GM21423 (cell line): ENCODE measurements around the gene RACGAP1.
"Not testable (repeated sequence)": the region's sequence is repeated elsewhere in the genome, so short reads cannot be mapped to it uniquely, and the experiment has no call there.

Source experiments
- ATAC-seq: cut with Tn5 transposase; IDR thresholded peaks from one replicate; pipeline ENCODE4 v1.9.1; 2021; ENCODE audit warnings: mild to moderate bottlenecking, moderate library complexity; ENCODE audit not compliant: unreplicated experiment

Gene RACGAP1

GRCh38 chr12:50038336-50038735 is 13.0 kb upstream of the RACGAP1 start:
- no peak for ATAC-seq

DNA sequence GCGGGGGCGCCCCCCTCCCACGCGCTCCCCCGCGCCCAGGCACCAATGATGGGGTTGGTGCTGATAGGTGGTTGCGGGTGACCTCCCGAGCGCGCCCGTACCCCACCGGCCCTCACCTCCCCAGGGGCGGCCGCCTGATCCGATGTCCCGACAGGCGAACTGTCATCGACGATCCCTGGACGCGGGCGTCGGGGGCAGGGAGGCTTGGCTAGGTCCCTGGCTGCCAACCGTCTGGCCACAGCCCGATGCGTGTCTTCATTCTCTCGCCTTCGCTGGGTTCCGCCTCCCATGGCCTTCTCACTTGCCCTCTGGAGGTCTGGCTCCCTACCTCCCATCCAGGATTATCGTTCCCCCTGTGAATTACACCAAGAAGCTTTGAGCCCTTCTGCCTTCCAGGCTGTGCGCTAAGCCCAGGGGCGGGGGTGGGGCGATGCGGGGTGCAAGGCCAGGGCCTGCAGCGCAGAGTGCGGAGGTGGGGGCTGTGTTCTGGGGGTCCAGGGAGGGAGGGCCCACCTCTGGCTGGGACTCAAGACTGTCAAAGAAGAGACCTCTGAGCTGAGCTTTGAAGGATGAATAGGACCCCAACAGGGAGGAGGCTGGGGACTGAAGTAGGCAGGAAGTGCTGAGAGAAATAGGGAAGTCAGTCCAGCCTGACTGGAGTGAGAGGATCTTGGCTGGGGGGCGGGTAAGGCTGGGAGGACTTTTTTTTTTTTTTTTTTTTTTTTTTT is 7.7 kb upstream of the RACGAP1 start:
- ATAC-seq: no peak

DNA sequence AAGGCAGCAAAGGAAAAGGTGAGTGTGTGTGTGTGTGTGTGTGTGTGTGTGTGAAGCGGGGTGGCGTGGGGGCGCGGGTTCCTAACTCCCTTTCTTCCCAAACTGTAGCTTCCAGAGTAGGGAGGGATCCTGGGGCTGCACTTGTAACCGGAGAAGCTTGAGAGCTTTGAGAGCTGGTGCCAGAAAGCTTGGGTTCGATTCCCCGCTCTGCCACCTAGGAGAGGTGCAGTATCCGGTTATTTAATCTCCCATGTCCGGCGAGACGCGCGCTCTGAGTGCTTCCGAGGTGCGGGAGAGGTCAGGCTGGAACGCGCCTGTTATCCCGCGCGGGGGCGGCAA is 7.2 kb upstream of the RACGAP1 start:
- no peak for ATAC-seq

DNA sequence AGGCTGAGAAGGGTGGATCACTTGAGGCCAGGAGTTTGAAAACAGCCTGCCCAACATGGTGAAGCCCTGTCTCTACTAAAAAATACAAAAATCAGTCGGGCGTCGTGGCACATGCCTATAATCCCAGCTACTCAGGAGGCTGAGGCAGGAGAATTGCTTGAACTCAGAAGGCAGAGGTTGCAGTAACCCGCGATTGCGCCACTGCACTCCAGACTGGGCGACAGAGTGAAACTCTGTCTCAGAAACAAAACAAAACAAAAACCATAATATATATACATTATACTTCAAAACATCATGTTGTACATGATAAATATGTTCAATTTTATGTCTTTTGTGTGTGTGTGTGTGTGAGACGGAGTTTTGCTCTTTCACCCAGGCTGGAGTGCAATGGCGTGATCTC is 5.2 kb upstream of the RACGAP1 start:
- ATAC-seq: not testable (repeated sequence)

- no peak for ATAC-seq
These were observed 1.4 kb upstream of the RACGAP1 start for GRCh38 chr12:50026691-50027090.

GRCh38 chr12:50024805-50025186 is 498 bp downstream of the RACGAP1 start:
- peak; percentile 10 for ATAC-seq

GRCh38 chr12:50024227-50024626 is 1.1 kb downstream of the RACGAP1 start:
- no peak for ATAC-seq

- ATAC-seq: no peak
These were observed 2.4 kb downstream of the RACGAP1 start for GRCh38 chr12:50022903-50023302.

DNA sequence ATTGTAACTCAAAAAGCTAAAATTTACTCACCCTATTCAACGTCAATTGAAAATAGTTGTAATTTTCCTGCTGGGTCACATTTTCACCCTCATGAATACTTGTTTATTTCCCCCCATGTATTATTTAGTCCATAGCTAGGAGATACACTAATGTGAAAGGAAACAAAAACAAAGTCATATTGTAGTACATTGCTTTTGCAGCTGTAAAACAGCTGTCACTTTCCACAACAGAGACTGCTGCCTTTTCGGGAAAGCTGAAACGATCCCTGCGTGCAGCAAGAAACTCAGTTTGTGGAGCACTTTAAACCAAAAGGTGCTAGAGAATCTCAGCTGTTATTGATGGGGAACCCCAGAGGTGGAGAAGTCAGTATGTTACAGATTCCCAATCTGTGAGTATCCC is 4.3 kb downstream of the RACGAP1 start:
- ATAC-seq: no peak

DNA sequence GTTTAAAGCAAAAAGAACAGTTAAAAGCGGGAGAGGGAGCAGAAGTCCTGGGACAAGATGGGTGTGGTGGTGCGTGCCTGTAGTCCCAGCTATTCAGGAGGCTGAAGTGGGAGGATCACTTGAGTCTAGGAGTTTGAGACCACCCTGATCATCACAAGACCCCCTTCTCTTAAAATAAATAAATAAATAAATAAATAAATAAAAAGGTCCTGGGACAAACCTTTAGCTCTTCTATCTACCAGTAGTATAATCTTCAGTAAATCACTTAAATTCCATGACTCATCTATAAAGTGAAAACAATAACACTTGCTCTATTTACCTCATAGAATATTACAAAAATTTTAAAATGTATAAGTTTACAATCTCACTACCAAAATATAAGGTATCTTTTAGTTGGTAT is 5.8 kb downstream of the RACGAP1 start:
- ATAC-seq: no peak

DNA sequence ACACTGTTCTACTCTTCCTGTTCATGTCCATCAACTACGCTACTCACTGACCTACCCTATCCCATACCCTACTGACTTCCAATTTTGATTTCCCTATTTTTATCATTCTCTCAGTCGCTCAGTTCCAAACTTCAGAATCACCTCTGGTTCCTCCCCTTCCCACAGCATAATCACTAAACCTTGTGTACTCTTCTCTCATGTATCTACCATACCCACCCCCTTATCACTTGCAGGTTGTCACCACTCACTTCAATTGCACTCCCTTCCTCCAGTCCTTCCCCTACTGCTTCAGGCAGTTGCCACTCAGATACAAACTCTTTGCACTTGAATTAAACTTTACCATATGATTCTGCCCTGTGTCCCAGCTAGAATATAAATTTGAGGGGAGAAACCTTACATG is 6.3 kb downstream of the RACGAP1 start:
- no peak for ATAC-seq

DNA sequence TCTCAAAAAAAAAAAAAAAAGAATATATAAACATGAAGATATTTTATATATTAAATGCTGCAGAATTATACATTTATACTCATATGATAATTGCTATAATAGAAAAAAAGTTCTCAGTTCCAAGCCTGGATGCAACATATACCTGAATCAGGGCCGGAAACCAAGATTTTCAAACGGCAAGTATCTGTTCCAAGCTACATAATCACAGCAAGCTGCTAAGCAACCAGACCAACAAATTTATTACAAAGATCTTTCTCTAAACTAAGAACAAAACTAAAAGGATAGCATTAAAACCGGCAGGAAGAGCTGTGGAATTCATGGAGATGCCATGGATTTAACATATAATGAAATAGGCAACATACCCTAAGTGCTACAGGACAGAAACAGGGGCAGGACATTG is 7.1 kb downstream of the RACGAP1 start:
- no peak for ATAC-seq

DNA sequence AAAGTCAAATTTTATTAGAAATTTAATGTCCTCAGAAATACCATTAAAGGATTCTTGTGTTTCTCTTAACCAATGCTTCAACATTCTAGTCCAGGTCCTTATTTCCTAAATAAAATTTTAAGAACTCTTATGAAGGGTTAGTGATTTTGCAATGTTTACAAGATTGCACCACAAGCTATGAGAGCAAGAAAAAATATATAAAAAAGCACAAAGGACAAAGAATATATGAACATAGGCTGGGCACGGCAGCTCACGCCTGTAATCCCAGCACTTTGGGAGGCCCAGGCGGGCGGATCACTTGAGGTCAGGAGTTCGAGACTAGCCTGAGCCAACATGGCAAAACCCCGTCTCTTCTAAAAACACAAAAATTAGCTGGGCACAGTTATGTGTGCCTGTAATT is 7.7 kb downstream of the RACGAP1 start:
- no peak for ATAC-seq

DNA sequence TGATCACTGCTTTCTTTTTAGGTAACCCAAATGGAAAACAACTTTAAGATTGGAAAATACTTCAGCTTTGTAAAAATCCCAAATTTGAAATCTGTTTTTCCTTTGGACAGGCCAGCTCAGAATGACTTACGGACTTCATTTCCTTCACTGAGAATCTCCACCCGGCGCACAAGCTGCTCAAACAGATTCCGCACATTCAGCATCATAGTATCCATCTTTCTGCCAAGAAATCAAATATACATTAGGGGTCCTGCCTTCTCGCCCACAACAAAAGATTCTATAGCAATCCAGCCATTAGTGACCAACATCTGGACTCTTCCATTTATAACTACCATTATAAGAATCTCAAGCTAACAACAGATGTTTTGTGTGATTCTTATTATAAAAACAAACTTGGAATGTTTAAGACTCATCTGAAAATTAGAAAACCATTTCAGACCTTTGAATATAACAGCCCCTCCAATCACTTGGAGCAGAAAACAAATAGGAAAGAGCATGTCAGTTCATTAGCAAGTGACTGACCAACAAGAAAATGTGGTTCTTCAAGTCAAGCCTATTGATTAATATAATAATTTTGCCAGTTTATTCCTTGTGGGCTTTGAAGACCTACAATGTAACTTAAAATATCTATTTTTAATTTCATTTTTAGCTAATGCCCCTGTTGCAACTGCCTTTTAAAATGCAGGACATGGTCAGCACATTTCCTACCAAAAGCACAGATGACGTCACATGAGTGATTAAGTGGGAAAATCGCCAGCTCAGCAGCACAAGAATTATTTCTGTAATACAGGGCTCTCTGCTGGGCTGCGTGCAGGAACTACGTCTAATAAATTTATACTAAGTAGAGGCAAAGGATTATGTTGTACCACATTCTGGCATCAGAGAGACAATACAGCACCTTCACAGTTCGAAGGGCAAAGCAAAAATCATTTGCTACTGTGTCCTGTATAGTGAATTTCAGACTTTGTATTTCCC is 8.5 kb downstream of the RACGAP1 start:
- ATAC-seq: no peak

DNA sequence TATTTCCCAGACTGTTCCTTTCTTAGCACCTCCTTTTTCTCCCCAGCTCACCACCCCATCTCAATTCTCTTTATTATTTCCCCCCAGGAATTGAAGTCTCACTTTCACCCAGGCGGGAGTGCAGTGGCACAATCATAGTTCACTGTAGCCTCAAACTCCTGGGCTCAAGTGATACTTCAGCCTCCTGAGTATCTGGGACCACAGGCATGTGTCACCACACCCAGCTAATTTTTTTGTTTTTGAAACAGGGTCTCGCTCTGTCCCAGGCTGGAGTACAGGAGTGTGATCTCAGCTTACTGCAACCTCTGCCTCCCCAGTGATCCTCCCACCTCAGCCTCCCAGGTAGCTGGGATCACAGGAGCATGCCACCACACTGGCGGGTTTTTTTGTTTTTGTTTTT is 11.0 kb downstream of the RACGAP1 start:
- no peak for ATAC-seq

DNA sequence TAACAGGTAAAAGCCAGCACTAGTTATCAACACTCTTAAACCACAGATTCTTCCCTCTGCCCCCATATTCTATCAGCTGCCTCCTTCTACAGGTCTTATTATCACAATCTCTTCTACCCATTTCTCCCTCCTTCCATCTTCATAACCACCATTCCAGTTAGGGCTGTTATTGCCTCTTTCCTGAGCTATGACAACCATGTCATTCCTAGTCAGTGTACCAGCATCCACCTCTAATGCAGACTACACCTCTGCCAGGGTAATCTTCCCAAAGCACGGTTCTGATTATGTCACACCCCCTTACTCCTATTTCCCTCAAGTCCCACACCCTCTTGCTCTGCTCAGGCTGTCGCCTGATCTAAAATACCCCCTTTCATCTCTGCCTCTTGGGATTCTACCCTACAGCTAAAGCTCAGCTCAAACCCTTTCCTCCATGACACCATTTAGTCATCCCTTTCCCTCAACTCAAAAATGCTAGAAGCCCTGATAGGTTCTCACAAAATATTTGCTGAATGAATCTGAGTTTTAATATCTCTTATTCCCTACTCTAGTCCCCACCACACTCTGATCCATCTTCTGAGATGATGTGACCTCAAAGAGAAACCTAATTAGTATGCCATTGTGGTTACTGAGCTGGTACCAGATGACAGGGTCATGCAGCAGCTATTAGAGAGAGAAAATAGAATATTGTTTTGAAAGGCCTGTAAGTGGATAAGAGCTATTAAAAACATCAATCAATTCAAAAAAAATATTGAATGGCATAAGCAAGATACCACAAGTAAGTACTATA is 11.7 kb downstream of the RACGAP1 start:
- ATAC-seq: no peak

- no peak for ATAC-seq
These were observed 18.4 kb downstream of the RACGAP1 start for GRCh38 chr12:50006754-50007442.

DNA sequence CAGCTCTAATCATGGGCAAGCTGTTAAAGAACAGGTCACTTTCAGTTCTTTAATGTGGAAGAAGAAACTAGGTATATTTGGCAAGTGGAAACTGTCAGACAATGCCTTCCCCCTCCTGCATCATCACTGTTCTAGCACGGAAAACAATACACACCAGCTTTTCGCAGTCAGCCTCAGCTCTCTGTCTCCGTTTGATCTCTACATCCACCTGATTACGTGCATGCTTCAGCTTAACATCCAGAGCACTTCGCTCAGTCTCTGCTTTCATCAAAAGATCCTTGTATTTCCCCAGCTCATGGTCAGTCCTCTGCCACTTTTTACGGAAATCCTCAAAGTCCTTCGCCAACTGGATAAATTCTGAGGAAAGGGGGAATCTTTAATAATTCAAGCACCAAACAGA is 19.0 kb downstream of the RACGAP1 start:
- ATAC-seq: no peak

GRCh38 chr12:50005175-50005574 is 20.1 kb downstream of the RACGAP1 start:
- ATAC-seq: no peak

DNA sequence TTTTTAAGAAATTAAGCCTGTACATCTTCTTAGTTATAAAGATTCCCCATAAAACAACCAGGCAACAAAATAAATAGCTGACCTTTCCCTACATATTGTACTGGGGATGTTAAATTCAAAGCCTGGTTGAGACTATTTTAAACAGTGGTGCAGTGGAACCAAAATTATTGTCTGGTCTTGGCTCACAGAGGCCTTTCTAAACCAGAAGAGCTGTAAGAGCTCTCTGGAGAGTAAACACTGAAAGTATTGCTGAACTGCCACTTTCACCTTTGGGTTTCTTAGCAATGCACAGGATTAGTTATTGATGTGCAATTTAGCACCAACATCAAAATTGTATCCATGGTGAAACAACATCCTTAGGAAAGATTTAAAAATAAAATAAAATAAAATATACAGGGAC is 20.6 kb downstream of the RACGAP1 start:
- no peak for ATAC-seq

GRCh38 chr12:50003595-50003994 is 21.7 kb downstream of the RACGAP1 start:
- no peak for ATAC-seq
